Activated naive CD8-positive, alpha-beta T cell (primary cell): Measurements from ENCODE around the gene TMED3.

Experiments
- H3K27ac Mint-ChIP-seq: one replicate; pipeline ENCODE4 v1.8.0; 2021; ENCODE audit warnings: mixed read lengths
- H3K27me3 Mint-ChIP-seq: one replicate; pipeline ENCODE4 v1.8.0; 2021; ENCODE audit warnings: mixed read lengths
- H3K36me3 Mint-ChIP-seq: one replicate; pipeline ENCODE4 v1.8.0; 2021; ENCODE audit warnings: mixed read lengths
- H3K4me1 Mint-ChIP-seq: one replicate; pipeline ENCODE4 v1.8.0; 2021; ENCODE audit warnings: low read depth, mixed read lengths
- H3K4me3 Mint-ChIP-seq: one replicate; pipeline ENCODE4 v1.8.0; 2021; ENCODE audit warnings: mild to moderate bottlenecking, mixed read lengths
- H3K9me3 Mint-ChIP-seq: one replicate; pipeline ENCODE4 v1.8.0; 2021; ENCODE audit warnings: low read depth, mixed read lengths

Gene TMED3

DNA sequence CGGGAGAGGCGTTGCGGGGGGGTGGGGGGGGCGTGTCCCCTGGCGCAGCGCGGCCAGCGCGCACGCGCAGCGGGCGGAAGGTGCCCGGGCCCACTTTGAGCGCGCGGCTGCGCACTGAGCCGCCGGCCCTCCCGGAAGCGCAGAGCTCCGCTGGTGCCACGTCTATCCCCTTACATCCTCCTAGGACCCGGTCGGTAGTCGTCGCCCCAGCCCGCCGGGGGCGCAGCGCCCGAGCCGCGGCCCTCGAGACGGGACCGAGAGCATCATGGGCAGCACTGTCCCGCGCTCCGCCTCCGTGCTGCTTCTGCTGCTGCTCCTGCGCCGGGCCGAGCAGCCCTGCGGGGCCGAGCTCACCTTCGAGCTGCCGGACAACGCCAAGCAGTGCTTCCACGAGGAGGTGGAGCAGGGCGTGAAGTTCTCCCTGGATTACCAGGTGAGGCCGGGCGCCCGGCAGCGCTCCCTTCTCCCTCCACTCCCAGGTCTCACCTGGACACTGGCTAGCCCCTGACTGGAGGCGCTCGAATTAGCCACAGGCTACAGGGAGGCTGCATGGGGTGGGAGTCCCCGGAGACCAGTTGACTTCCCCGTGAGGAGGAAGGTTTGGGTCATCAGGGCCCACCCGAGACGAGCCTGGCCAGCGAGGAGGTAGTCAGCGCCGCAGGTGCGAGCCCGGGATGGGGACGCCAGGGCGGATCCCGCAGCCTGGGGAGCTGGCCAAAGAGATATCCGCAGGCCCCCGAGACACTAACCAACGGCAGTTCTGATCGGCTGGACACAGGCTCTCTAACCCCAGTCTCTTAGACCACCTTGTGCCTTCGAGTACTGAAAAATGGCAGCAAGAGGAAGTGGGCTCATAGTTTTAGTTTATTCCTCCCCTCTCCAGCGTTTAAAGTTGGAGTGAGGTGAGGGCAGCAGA, at the start of gene TMED3:
Gene TMED3, plus strand, starts transcription at position 128 of the 916 bp plus-strand sequence. Its CDS starts 138 bp downstream, at position 266.
- Mint-ChIP-seq H3K9me3 (no peaks in the 10 kb centered on the region), H3K27me3 (peaks cover 2% of the 10 kb centered on the region), H3K36me3 (peaks cover 22% of the 10 kb centered on the region), H3K27ac (peak within 1 kb of the TSS; percentile 41), H3K4me3 (peak within 1 kb of the TSS; percentile 93), H3K4me1 (peaks cover 48% of the 10 kb centered on the region)

DNA sequence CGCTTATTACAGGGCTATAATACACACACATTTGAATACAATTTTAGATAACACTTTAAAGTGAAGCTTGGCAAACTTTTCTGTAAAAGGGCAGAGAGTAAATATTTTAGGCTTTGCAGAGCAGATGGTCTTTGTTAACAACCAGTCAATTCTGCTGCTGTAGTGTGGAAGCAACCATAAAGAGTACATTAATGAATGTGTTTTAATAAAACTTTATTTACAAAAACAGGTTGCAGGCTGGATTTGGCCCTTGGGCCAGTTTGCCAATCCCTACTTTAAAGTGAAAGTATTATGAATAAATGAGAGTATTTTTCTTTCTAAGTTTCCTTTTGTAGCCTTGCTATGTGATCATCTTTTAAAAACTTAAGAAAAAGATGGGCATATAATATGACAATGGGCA, 49.1 kb upstream of the TMED3 start:
- H3K27ac Mint-ChIP-seq, result no peak overlapping the region
- H3K36me3 Mint-ChIP-seq, result no peaks in the 10 kb centered on the region
- no peaks in the 10 kb centered on the region for H3K9me3 Mint-ChIP-seq
- no peak overlapping the region for H3K4me3 Mint-ChIP-seq
- peaks cover 8% of the 10 kb centered on the region for H3K27me3 Mint-ChIP-seq
- H3K4me1 Mint-ChIP-seq, result no peaks in the 10 kb centered on the region

DNA sequence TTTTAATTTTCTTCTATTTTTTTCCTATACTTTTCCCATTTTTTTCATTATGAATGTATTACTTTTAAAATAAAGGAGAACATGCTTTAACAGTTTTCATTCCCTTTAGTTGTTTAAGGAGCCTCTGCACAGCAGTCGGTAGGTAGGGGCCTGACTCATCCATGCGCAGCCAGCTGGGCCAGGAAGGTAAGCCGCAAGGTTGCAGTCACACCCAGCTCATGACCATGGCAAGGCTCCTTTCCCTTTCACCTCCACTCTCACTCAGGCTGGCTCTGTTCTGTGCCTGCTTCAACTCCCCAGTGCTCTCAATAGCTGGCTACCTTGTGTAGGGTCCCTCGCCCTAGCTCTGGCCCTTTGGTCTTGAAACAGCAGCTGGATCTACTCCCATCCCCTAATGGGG, 45.7 kb upstream of the TMED3 start:
- Mint-ChIP-seq H3K4me1 (no peaks in the 10 kb centered on the region), H3K27ac (no peak overlapping the region), H3K9me3 (no peaks in the 10 kb centered on the region), H3K4me3 (no peak overlapping the region), H3K27me3 (peaks cover 13% of the 10 kb centered on the region), H3K36me3 (no peaks in the 10 kb centered on the region)

DNA sequence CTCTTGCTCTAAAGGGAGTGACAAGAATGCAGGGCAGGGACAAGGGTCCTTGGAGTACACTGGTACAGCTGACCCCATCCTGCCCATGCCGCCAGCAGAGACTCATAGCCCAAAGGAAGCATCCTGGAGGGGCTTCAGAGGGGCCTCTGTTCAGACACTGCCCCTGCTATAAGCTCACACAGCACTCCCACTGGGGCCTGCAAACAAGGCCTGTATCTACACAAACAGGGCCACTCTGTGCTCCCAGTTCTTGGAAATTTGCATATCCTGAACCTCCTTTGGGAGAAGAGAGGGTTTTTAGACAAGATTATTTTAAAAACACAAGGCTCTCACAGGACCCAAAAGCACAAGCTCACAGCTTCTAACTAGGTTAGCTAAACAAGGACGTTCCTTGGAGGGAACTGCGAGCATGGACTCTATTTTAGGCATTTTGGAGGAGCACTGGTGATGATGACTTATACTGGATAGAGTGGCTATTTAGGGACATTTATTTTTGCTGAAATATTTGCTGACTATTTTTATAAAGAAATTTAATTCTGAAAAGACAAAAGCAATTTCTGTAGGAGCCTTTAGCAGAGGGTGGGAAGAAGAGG, 44.8 kb upstream of the TMED3 start:
- no peak overlapping the region for H3K27ac Mint-ChIP-seq
- no peaks in the 10 kb centered on the region for H3K36me3 Mint-ChIP-seq
- H3K4me1 Mint-ChIP-seq, result no peaks in the 10 kb centered on the region
- no peak overlapping the region for H3K4me3 Mint-ChIP-seq
- peaks cover 15% of the 10 kb centered on the region for H3K27me3 Mint-ChIP-seq
- H3K9me3 Mint-ChIP-seq, result no peaks in the 10 kb centered on the region

DNA sequence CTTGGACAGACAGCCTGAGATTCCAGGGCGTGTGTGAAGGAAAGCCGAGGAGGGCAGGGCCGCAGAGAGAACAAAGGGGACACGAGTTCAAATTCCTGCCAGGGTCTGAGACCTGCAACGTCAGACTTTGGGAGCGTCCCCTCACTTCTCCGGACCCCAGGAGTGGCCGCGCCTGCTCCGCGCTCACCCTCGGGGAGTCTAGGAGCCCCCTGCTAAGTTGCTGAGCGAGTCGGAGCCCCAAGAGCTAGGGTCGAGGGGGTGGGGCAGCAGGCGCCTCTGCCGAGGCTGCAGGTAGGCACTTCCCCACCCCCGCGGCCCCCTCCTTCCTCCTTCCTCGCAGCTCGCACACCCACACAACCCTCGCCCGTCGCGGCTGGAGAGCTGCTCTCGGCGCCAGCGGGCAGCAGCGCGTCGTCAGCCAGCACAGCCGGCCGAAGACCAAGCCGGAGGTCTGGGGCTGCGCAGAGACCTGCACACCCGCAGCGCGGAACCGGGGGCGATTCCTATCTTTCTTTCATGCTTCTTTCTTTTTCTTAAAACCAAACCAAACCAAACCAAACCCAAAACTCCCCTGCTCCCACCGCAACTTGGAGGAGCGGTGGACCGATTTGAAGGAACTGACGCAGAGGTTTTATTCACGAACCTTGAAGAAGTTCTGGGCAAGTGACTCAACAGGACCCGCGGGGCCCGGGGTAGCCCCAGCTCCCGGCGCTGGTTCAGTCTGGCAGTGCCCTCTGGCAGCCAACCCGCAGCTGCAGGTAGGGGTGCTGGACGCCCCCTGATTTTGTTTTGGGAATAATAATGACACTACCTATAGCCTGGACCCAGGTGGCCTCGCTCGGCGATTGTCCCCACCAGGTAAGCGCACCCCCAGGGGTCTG, 28.3 kb upstream of the TMED3 start, which contains the start of gene ANKRD34C:
Gene ANKRD34C, plus strand, starts transcription at position 352 of the 881 bp plus-strand sequence. CDS start 10,563 bp downstream, outside the sequence.
- Mint-ChIP-seq H3K36me3 (peaks cover 2% of the 10 kb centered on the region), H3K27me3 (peaks cover 45% of the 10 kb centered on the region), H3K27ac (no peak within 1 kb of the TSS), H3K9me3 (peaks cover 4% of the 10 kb centered on the region), H3K4me1 (peaks cover 5% of the 10 kb centered on the region), H3K4me3 (no peak within 1 kb of the TSS)

DNA sequence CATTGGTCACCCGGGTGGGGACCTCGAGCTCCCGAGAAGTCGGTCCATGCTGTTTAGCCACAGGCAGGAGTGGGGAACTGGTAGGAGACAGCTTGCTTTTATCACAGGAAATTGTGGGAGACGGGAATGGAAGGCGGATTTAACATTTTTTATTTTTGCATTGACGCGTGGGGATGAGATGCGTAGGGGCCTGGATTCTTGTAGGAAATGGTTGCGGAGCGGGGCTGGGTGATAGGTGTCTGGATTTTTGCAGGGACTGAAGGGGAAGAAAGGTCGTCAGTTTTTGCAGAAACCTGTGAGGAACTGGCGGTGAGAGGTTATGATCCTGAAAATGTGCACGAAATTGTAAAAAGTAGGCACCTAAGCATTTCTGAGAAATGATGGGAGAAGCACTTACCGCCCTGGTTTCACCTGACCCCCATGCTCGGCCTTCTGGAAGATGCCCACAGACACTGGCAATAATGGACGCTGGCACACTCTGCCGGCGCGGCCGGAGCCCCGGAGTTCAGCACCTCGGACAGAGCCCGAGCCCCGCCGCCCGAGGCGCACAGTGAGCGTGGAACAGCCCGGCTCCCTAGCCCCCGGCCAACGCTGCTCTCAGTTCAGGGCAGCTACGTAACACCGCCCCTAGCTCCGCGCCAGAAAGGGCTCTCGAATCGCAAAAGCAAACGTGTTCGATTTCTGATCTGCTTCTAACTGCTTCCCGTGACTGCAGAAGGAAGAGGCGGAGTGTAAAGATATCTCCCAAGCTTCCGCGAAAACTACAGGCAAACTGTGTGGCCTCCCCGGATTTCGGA, 27.5 kb upstream of the TMED3 start:
- peaks cover 4% of the 10 kb centered on the region for H3K9me3 Mint-ChIP-seq
- peaks cover 2% of the 10 kb centered on the region for H3K36me3 Mint-ChIP-seq
- no peak overlapping the region for H3K4me3 Mint-ChIP-seq
- H3K4me1 Mint-ChIP-seq, result peaks cover 5% of the 10 kb centered on the region
- H3K27ac Mint-ChIP-seq, result no peak overlapping the region
- peaks cover 50% of the 10 kb centered on the region for H3K27me3 Mint-ChIP-seq

DNA sequence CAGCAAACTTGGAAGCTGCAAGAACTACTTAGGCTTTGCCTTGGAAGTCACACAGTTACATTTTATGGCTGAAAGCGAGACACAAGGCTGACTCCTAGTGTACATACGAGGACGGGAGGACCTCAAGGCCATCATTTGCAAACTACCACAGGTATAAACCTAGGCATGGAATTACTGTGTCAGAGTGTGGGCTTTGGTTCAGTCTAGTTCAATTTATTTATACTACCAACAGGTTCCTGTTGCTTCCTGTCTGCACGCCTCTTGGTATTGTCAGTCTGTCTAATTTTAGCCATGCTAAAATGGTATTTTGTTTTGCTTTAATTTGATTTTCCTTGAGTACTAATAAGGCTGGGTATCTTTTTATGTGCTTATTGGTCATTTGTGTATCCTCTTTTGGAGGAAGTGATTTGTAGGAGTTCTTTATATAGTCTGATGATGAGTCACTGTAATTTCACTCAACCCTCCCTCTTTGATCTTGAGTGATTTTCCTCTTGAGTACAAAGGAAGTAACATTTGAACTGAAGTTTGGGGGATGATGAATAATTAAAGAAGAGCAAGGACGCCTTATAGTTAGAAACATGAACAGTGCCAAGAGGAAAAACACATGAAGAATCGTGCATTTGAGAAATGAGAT, 20.2 kb upstream of the TMED3 start:
- H3K27ac Mint-ChIP-seq, result no peak overlapping the region
- peaks cover 7% of the 10 kb centered on the region for H3K4me1 Mint-ChIP-seq
- no peak overlapping the region for H3K4me3 Mint-ChIP-seq
- H3K9me3 Mint-ChIP-seq, result no peaks in the 10 kb centered on the region
- no peaks in the 10 kb centered on the region for H3K36me3 Mint-ChIP-seq
- peaks cover 17% of the 10 kb centered on the region for H3K27me3 Mint-ChIP-seq

DNA sequence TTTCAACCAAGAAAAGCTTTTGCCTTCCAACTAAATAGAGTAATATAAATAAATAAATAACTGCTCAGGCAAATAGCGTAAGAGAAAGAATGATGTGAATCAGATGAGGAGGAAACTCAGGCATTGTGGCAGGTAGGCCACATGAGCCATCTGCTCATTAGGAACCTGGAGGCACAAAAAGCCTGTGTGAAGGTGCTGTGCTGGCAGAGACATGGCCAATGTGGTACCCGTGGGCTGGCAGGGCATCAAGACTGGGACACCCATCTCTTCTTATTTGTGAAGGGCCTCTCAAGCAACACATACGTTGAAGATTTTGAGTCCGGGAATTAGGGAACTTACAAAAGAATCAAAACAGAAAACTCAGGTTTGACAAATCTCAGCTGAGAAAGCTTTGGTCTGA, 18.9 kb upstream of the TMED3 start:
- no peaks in the 10 kb centered on the region for H3K36me3 Mint-ChIP-seq
- H3K9me3 Mint-ChIP-seq, result no peaks in the 10 kb centered on the region

DNA sequence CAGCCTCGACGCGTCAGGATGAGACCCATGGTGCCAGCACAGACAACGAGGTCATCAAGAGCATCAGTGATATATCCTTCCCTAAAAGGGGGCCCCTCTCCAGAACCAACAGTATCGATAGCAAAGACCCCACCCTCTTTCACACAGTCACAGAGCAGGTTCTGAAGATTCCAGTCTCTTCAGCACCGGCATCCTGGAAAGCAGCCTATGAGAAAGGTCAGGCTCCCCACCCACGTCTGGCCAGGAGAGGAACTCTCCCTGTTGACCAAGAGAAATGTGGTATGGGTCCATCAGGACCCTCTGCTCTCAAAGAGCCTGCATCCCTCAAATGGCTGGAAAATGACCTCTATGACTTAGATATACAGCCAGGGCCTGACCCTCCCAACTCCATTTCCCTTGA, 16.8 kb upstream of the TMED3 start:
- Mint-ChIP-seq H3K4me1 (peaks cover 7% of the 10 kb centered on the region), H3K27ac (no peak overlapping the region), H3K36me3 (no peaks in the 10 kb centered on the region), H3K4me3 (no peak overlapping the region), H3K27me3 (peaks cover 5% of the 10 kb centered on the region), H3K9me3 (no peaks in the 10 kb centered on the region)

More for the DNA sequence above, 18.9 kb upstream of the TMED3 start:
- Mint-ChIP-seq H3K27me3 (peaks cover 12% of the 10 kb centered on the region), H3K27ac (no peak overlapping the region), H3K4me3 (no peak overlapping the region), H3K4me1 (peaks cover 7% of the 10 kb centered on the region)

DNA sequence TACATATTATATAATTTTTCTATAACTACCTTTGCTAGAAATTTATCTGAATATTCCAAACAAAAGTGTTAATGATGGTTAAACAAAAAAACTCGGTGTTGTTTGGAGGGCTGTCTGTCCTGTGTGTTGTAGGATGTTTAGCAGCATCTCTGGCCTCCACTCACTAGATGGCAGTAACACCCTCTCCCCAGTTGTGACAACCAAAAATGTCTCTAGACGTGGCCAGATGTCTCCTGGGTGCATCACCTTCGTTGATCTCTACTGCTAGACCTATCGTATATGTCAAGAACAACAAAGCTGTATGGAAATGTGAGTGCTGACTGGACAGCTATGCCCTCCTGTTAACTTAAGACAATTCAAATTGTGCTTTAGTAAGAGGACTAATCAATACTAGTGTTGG, 14.3 kb upstream of the TMED3 start:
- Mint-ChIP-seq H3K27me3 (peaks cover 5% of the 10 kb centered on the region), H3K4me1 (peaks cover 1% of the 10 kb centered on the region), H3K27ac (no peak overlapping the region), H3K36me3 (no peaks in the 10 kb centered on the region), H3K4me3 (no peak overlapping the region), H3K9me3 (no peaks in the 10 kb centered on the region)

DNA sequence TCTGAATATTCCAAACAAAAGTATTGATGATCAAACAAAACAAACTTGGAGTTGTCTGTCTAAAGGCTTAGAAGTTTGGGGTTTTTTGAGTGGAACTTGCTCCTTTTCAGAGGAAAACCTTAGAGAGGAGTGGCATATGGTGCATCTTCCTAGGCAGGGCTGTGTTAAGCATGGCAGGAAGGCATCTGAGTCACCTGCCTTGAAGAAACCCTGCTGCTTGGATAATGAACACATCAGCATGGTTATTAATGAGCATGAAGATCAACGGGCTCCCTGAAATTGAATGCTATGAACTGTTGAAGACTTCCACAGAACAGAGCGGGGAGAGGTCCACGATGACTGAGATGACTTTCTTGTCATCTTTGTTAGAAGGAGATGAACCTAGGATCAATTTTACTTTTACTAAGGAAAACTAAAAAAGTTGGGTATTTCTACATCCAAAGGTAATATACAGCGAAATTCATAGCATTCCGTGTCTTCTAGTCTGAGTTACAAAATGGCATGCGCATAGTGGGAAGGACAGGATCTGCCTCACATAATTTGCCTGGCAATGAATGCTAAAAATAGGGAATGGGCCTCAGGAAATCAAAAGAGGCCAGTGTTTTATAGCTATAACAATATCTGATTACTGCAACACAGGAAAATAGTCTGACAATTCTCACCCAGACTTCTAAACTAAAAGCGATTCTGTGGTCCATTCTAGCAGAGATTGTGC, 11.6 kb upstream of the TMED3 start:
- Mint-ChIP-seq H3K36me3 (no peaks in the 10 kb centered on the region), H3K9me3 (no peaks in the 10 kb centered on the region), H3K4me3 (no peak overlapping the region), H3K27ac (no peak overlapping the region), H3K4me1 (no peaks in the 10 kb centered on the region), H3K27me3 (peaks cover 12% of the 10 kb centered on the region)

DNA sequence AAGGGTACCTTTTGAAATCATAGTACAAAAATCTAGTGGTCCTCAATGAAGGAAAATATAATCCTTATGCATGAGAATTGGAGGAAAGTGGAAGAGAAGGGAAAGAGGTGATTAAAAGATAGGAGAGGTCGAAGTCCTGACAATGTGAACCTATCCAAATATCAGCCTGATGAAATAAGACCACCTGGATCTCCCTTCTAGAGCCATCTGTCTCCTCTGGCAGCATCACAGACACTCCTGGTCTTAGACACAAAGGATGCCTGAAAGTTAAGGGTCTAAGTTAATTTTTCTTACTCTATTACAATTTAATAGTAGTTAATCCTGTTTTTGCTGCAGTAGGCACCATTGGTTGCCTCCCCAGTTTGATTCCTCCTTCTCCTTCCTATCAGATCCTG, 11.1 kb upstream of the TMED3 start:
- Mint-ChIP-seq H3K27ac (no peak overlapping the region), H3K4me1 (no peaks in the 10 kb centered on the region), H3K36me3 (no peaks in the 10 kb centered on the region), H3K4me3 (no peak overlapping the region), H3K27me3 (peaks cover 18% of the 10 kb centered on the region), H3K9me3 (no peaks in the 10 kb centered on the region)

DNA sequence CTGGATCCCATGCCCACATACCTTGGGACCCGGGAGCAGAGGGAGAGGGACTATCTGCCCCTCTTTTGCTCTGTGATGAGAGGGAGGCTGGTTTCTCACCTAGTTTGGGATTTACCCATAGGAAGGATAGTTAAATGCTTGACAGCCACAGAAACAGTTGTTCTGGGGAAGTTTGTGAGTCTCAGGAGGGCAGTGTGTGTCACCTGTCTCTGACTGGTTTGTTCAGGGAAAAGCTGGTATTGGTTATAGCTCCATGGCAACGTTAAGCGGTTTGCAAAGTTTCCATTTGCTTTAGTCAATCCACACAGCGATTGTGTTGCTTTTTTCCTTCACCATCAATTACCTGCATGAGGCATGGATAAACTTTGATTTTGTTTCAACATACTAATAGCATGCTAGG, 3.7 kb upstream of the TMED3 start:
- Mint-ChIP-seq H3K9me3 (no peaks in the 10 kb centered on the region), H3K36me3 (peaks cover 2% of the 10 kb centered on the region), H3K27me3 (peaks cover 19% of the 10 kb centered on the region), H3K27ac (no peak overlapping the region), H3K4me3 (no peak overlapping the region), H3K4me1 (peaks cover 22% of the 10 kb centered on the region)
